Thyroid gland (tissue), 4 donors: Measurements from ENCODE around the gene FAM76A.

Source experiments
- CTCF ChIP-seq, 6 experiments: fragments of 200-600 bp in 3 of 6; fragments of 450-650 bp in 3 of 6; sonication (generic) in 3 of 6; IDR thresholded peaks; one replicate each; pipeline ENCODE4 v1.5.1; 2016 to 2019; ENCODE audit warnings: antibody characterized with exemption in 6 of 6, mild to moderate bottlenecking in 2 of 6, inconsistent platforms in 1 of 6, moderate library complexity in 1 of 6
- POLR2A ChIP-seq, 2 donors: fragments of 450-650 bp; IDR thresholded peaks; one replicate each; pipeline ENCODE4 v1.6.1; 2017; ENCODE audit warnings: antibody characterized with exemption in 2 of 2, mild to moderate bottlenecking in 2 of 2, moderate library complexity in 1 of 2

GRCh38 chr1:27727126-27727525, 1.4 kb downstream of the FAM76A start:
- no peak for TF ChIP-seq POLR2A (IDR thresholded peaks at IDR 0.05)
- TF ChIP-seq CTCF (IDR thresholded peaks at IDR 0.05) = no peak
